AG09309 (cell line): Measurements from ENCODE around the gene RBM48.

Experiments used
- DNase-seq: peaks from one replicate; pipeline ENCODE4 v3.0.0-alpha.2; 2010; ENCODE audit warnings: low read depth
- H3K4me3 ChIP-seq: 2 replicates; pipeline ENCODE4 v1.5.1; 2011; ENCODE audit warnings: mild to moderate bottlenecking, low read depth, low read length, moderate library complexity; ENCODE audit not compliant: control insufficient read depth
- TF ChIP-seq, protein P1 (sequence below): IDR thresholded peaks from 2 replicates; pipeline ENCODE4 v1.5.1; 2011; ENCODE audit warnings: mild to moderate bottlenecking, low read depth, low read length, inconsistent platforms; ENCODE audit not compliant: insufficient read depth, control insufficient read depth; ENCODE audit errors: missing control alignments

The RBM48 gene

GRCh38 chr7:92586841-92587240 lies 58.2 kb downstream of the RBM48 start:
- H3K4me3 ChIP-seq, result no peak overlapping the region
- no peak for DNase-seq
- TF ChIP-seq, protein P1, sequence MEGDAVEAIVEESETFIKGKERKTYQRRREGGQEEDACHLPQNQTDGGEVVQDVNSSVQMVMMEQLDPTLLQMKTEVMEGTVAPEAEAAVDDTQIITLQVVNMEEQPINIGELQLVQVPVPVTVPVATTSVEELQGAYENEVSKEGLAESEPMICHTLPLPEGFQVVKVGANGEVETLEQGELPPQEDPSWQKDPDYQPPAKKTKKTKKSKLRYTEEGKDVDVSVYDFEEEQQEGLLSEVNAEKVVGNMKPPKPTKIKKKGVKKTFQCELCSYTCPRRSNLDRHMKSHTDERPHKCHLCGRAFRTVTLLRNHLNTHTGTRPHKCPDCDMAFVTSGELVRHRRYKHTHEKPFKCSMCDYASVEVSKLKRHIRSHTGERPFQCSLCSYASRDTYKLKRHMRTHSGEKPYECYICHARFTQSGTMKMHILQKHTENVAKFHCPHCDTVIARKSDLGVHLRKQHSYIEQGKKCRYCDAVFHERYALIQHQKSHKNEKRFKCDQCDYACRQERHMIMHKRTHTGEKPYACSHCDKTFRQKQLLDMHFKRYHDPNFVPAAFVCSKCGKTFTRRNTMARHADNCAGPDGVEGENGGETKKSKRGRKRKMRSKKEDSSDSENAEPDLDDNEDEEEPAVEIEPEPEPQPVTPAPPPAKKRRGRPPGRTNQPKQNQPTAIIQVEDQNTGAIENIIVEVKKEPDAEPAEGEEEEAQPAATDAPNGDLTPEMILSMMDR, result no peak
